Left ventricle myocardium inferior (tissue), 1 donor: ENCODE measurements around the gene DCDC2C. TPM values are rescaled to one million over a fixed set of nuclear protein-coding genes. Genes with fewer than 3 reads are reported as not detected.

ENCODE experiments used
- DNase-seq: peaks from one replicate; pipeline ENCODE4 v3.0.0-alpha.2; 2020
- H3K27ac ChIP-seq: fragments of 200-600 bp; replicated peaks from 2 replicates; pipeline ENCODE4 v1.8.0; 2021
- H3K27me3 ChIP-seq: fragments of 200-600 bp; 2 replicates; pipeline ENCODE4 v1.8.0; 2021; ENCODE audit warnings: low read depth
- H3K36me3 ChIP-seq: fragments of 200-600 bp; 2 replicates; pipeline ENCODE4 v1.8.0; 2021
- H3K4me1 ChIP-seq: fragments of 200-600 bp; 2 replicates; pipeline ENCODE4 v1.8.0; 2021
- H3K4me3 ChIP-seq: fragments of 200-600 bp; 2 replicates; pipeline ENCODE4 v1.8.0; 2021; ENCODE audit warnings: mild to moderate bottlenecking, moderate library complexity
- H3K9me3 ChIP-seq: fragments of 200-600 bp; replicated peaks from 2 replicates; pipeline ENCODE4 v1.8.0; 2021
- intact Hi-C: fragments of 100-400 bp; cut with micrococcal nuclease; formaldehyde crosslinking; loops from one replicate; pipeline ENCODE4 v1.11.0; 2022
- total RNA-seq: library from RNA; stranded (reverse); fragmentation: NEBNext Ultra II Directional; extraction: Animal tissue kit (Norgen Biotek cat#: 25700); gene quantifications from one replicate; pipeline ENCODE4 v1.2.1, GENCODE V29; 2021
- TF ChIP-seq, protein P1 (sequence below): fragments of 200-600 bp; IDR thresholded peaks from 2 replicates; pipeline ENCODE4 v1.8.0; 2021; ENCODE audit warnings: antibody characterized with exemption, mild to moderate bottlenecking, borderline replicate concordance
- donor health status: DM: no; HTN: yes; CAD: no; lungs with severe emphysema.

DCDC2C gene
- total RNA-seq, 1 donor from 2014 or later = not detected

- no peak for DNase-seq
- TF ChIP-seq, protein P1, sequence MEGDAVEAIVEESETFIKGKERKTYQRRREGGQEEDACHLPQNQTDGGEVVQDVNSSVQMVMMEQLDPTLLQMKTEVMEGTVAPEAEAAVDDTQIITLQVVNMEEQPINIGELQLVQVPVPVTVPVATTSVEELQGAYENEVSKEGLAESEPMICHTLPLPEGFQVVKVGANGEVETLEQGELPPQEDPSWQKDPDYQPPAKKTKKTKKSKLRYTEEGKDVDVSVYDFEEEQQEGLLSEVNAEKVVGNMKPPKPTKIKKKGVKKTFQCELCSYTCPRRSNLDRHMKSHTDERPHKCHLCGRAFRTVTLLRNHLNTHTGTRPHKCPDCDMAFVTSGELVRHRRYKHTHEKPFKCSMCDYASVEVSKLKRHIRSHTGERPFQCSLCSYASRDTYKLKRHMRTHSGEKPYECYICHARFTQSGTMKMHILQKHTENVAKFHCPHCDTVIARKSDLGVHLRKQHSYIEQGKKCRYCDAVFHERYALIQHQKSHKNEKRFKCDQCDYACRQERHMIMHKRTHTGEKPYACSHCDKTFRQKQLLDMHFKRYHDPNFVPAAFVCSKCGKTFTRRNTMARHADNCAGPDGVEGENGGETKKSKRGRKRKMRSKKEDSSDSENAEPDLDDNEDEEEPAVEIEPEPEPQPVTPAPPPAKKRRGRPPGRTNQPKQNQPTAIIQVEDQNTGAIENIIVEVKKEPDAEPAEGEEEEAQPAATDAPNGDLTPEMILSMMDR = no peak
Observed at GRCh38 chr2:3769766-3770165, 66.4 kb downstream of the DCDC2C start.

GRCh38 chr2:3770724-3771415 lies 67.5 kb downstream of the DCDC2C start:
- intact Hi-C loops = no loop called here
- TF ChIP-seq, protein P1 = no peak
- H3K27ac ChIP-seq = no peak overlapping the region
- no peak for DNase-seq
- H3K9me3 ChIP-seq = no peaks in the 10 kb centered on the region
- H3K4me1 ChIP-seq = no peaks in the 10 kb centered on the region
- H3K4me3 ChIP-seq = no peak overlapping the region
- no peaks in the 10 kb centered on the region for H3K36me3 ChIP-seq
- peaks cover 81% of the 10 kb centered on the region for H3K27me3 ChIP-seq

More at GRCh38 chr2:3769766-3770165, 66.4 kb downstream of the DCDC2C start:
- Histone ChIP-seq H3K9me3 (no peaks in the 10 kb centered on the region), H3K27ac (no peak overlapping the region), H3K4me3 (no peak overlapping the region), H3K36me3 (no peaks in the 10 kb centered on the region), H3K4me1 (no peaks in the 10 kb centered on the region), H3K27me3 (peaks cover 89% of the 10 kb centered on the region)
- intact Hi-C loops = no loop called here

GRCh38 chr2:3771576-3771975 lies 68.2 kb downstream of the DCDC2C start:
- Histone ChIP-seq H3K4me1 (no peaks in the 10 kb centered on the region), H3K36me3 (no peaks in the 10 kb centered on the region), H3K27me3 (peaks cover 81% of the 10 kb centered on the region), H3K4me3 (no peak overlapping the region), H3K27ac (no peak overlapping the region), H3K9me3 (no peaks in the 10 kb centered on the region)
- no peak for DNase-seq
- TF ChIP-seq, protein P1 = no peak
- intact Hi-C loops = no loop called here

DNA sequence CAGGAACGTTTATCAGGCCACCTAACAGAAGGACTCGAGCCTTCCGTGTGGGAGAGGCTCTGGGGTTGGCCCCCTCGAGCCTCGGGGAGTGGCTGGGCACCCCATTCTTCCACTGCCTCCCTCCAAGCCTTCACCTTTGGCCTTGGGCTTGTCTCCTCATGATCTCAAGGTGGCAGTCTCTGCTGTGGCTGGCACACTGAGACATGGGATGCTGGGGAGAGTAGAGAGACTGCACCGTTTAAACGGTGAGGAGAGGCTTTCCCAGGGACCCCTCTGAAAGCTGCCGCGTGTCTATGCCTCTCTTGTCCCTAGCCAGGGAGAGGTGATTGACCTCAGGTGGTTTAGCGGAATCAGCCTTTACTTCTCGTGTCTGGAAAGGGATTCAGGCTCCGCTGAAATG lies 71.0 kb downstream of the DCDC2C start:
- Histone ChIP-seq H3K9me3 (no peaks in the 10 kb centered on the region), H3K27me3 (peaks cover 80% of the 10 kb centered on the region), H3K4me1 (no peaks in the 10 kb centered on the region), H3K27ac (no peak overlapping the region), H3K4me3 (no peak overlapping the region), H3K36me3 (no peaks in the 10 kb centered on the region)
- no peak for DNase-seq
- intact Hi-C loops = no loop called here
- TF ChIP-seq, protein P1 = no peak

DNA sequence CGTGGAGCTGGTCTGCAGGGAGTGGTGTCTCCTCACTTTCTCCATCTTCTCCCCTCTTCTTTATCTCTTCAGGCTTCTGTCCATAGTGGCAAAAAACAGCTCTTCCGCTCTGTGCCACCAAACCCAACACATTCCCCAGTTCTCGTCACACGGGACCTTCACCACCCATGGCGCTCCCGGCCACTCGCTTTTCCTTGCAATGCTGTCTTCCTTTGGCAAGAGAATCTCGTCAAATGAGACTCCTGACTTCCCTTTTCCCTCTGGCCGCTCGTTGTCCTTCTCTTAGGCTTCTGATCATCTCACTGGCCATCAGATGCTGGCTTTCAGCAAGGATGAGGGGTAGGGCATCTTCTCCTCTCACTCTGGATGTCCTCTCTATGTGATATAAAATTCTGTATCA lies 72.9 kb downstream of the DCDC2C start:
- H3K36me3 ChIP-seq = no peaks in the 10 kb centered on the region
- H3K4me3 ChIP-seq = no peak overlapping the region
- peaks cover 10% of the 10 kb centered on the region for H3K4me1 ChIP-seq
- no peak for DNase-seq
- H3K27ac ChIP-seq = no peak overlapping the region
- H3K9me3 ChIP-seq = no peaks in the 10 kb centered on the region
- intact Hi-C loops = no loop called here
- peaks cover 64% of the 10 kb centered on the region for H3K27me3 ChIP-seq
- TF ChIP-seq, protein P1 = no peak
